ENCODE results near the gene KCNH8.

The KCNH8 gene

GRCh38 chr3:19347671-19348070 is 199.4 kb downstream of the KCNH8 start:
- Histone ChIP-seq H3K27ac (ENCODE audit: insufficient read depth, low read depth, low read length, poor library complexity, severe bottlenecking) (no peak overlapping the region), H3K4me3 (ENCODE audit: insufficient read depth, low read depth, low read length) (no peak overlapping the region), H3K4me1 (ENCODE audit: control insufficient read depth, insufficient read depth, low read length) (no peaks in the 10 kb centered on the region), H3K36me3 (ENCODE audit: control insufficient read depth, insufficient read depth, low read length) (no peaks in the 10 kb centered on the region), H3K9me3 (ENCODE audit: control insufficient read depth, low read length) (no peaks in the 10 kb centered on the region), H3K27me3 (ENCODE audit: control insufficient read depth, insufficient read depth, low read length, poor library complexity, severe bottlenecking) (no peaks in the 10 kb centered on the region)
- WGBS, 2 experiments = 82 to 85% methylated on average over 7 of the region's 7 CpGs

GRCh38 chr3:19348500-19348899 is 200.2 kb downstream of the KCNH8 start:
- H3K4me3 ChIP-seq (ENCODE audit: insufficient read depth, low read depth, low read length) = no peak overlapping the region
- H3K9me3 ChIP-seq (ENCODE audit: control insufficient read depth, low read length) = no peaks in the 10 kb centered on the region
- 69 to 70% methylated on average over 2 of the region's 2 CpGs for WGBS, 2 experiments
- H3K4me1 ChIP-seq (ENCODE audit: control insufficient read depth, insufficient read depth, low read length) = no peaks in the 10 kb centered on the region
- H3K27me3 ChIP-seq (ENCODE audit: control insufficient read depth, insufficient read depth, low read length, poor library complexity, severe bottlenecking) = no peaks in the 10 kb centered on the region
- H3K36me3 ChIP-seq (ENCODE audit: control insufficient read depth, insufficient read depth, low read length) = no peaks in the 10 kb centered on the region
- no peak overlapping the region for H3K27ac ChIP-seq (ENCODE audit: insufficient read depth, low read depth, low read length, poor library complexity, severe bottlenecking)

- no peaks in the 10 kb centered on the region for H3K9me3 ChIP-seq (ENCODE audit: control insufficient read depth, low read length)
- no peak overlapping the region for H3K4me3 ChIP-seq (ENCODE audit: insufficient read depth, low read depth, low read length)
- H3K4me1 ChIP-seq (ENCODE audit: control insufficient read depth, insufficient read depth, low read length) = no peaks in the 10 kb centered on the region
- WGBS, 2 experiments = 33 to 36% methylated on average over 3 of the region's 5 CpGs
- no peak overlapping the region for H3K27ac ChIP-seq (ENCODE audit: insufficient read depth, low read depth, low read length, poor library complexity, severe bottlenecking)
- H3K36me3 ChIP-seq (ENCODE audit: control insufficient read depth, insufficient read depth, low read length) = no peaks in the 10 kb centered on the region
- H3K27me3 ChIP-seq (ENCODE audit: control insufficient read depth, insufficient read depth, low read length, poor library complexity, severe bottlenecking) = no peaks in the 10 kb centered on the region
Measured at GRCh38 chr3:19348941-19349564, 200.7 kb downstream of the KCNH8 start.

GRCh38 chr3:19357947-19358346 is 209.6 kb downstream of the KCNH8 start:
- no peak overlapping the region for H3K27ac ChIP-seq (ENCODE audit: insufficient read depth, low read depth, low read length, poor library complexity, severe bottlenecking)
- no peaks in the 10 kb centered on the region for H3K27me3 ChIP-seq (ENCODE audit: control insufficient read depth, insufficient read depth, low read length, poor library complexity, severe bottlenecking)
- no peak overlapping the region for H3K4me3 ChIP-seq (ENCODE audit: insufficient read depth, low read depth, low read length)
- H3K9me3 ChIP-seq (ENCODE audit: control insufficient read depth, low read length) = no peaks in the 10 kb centered on the region
- no peaks in the 10 kb centered on the region for H3K4me1 ChIP-seq (ENCODE audit: control insufficient read depth, insufficient read depth, low read length)
- WGBS, 2 experiments = 84 to 88% methylated on average over 1 of the region's 1 CpG
- H3K36me3 ChIP-seq (ENCODE audit: control insufficient read depth, insufficient read depth, low read length) = no peaks in the 10 kb centered on the region

- H3K27ac ChIP-seq (ENCODE audit: insufficient read depth, low read depth, low read length, poor library complexity, severe bottlenecking) = no peak overlapping the region
- no peaks in the 10 kb centered on the region for H3K36me3 ChIP-seq (ENCODE audit: control insufficient read depth, insufficient read depth, low read length)
- H3K4me3 ChIP-seq (ENCODE audit: insufficient read depth, low read depth, low read length) = no peak overlapping the region
- H3K9me3 ChIP-seq (ENCODE audit: control insufficient read depth, low read length) = no peaks in the 10 kb centered on the region
- no peaks in the 10 kb centered on the region for H3K27me3 ChIP-seq (ENCODE audit: control insufficient read depth, insufficient read depth, low read length, poor library complexity, severe bottlenecking)
- 94 to 96% methylated on average over 1 of the region's 1 CpG for WGBS, 2 experiments
- H3K4me1 ChIP-seq (ENCODE audit: control insufficient read depth, insufficient read depth, low read length) = no peaks in the 10 kb centered on the region
Measured at GRCh38 chr3:19363071-19363470, 214.8 kb downstream of the KCNH8 start.

GRCh38 chr3:19364148-19364547 is 215.8 kb downstream of the KCNH8 start:
- no peak overlapping the region for H3K4me3 ChIP-seq (ENCODE audit: insufficient read depth, low read depth, low read length)
- H3K36me3 ChIP-seq (ENCODE audit: control insufficient read depth, insufficient read depth, low read length) = no peaks in the 10 kb centered on the region
- no peaks in the 10 kb centered on the region for H3K4me1 ChIP-seq (ENCODE audit: control insufficient read depth, insufficient read depth, low read length)
- no peaks in the 10 kb centered on the region for H3K9me3 ChIP-seq (ENCODE audit: control insufficient read depth, low read length)
- H3K27ac ChIP-seq (ENCODE audit: insufficient read depth, low read depth, low read length, poor library complexity, severe bottlenecking) = no peak overlapping the region
- WGBS, 2 experiments = 97 to 98% methylated on average over 6 to 8 of the region's 8 CpGs
- no peaks in the 10 kb centered on the region for H3K27me3 ChIP-seq (ENCODE audit: control insufficient read depth, insufficient read depth, low read length, poor library complexity, severe bottlenecking)

GRCh38 chr3:19365471-19365870 is 217.2 kb downstream of the KCNH8 start:
- H3K9me3 ChIP-seq (ENCODE audit: control insufficient read depth, low read length) = no peaks in the 10 kb centered on the region
- H3K4me3 ChIP-seq (ENCODE audit: insufficient read depth, low read depth, low read length) = no peak overlapping the region
- H3K27me3 ChIP-seq (ENCODE audit: control insufficient read depth, insufficient read depth, low read length, poor library complexity, severe bottlenecking) = no peaks in the 10 kb centered on the region
- H3K27ac ChIP-seq (ENCODE audit: insufficient read depth, low read depth, low read length, poor library complexity, severe bottlenecking) = no peak overlapping the region
- no peaks in the 10 kb centered on the region for H3K4me1 ChIP-seq (ENCODE audit: control insufficient read depth, insufficient read depth, low read length)
- no peaks in the 10 kb centered on the region for H3K36me3 ChIP-seq (ENCODE audit: control insufficient read depth, insufficient read depth, low read length)
- 95 to 100% methylated on average over 2 to 3 of the region's 6 CpGs for WGBS, 2 experiments

GRCh38 chr3:19384868-19385267 is 236.6 kb downstream of the KCNH8 start:
- no peaks in the 10 kb centered on the region for H3K9me3 ChIP-seq (ENCODE audit: control insufficient read depth, low read length)
- no peaks in the 10 kb centered on the region for H3K27me3 ChIP-seq (ENCODE audit: control insufficient read depth, insufficient read depth, low read length, poor library complexity, severe bottlenecking)
- H3K4me3 ChIP-seq (ENCODE audit: insufficient read depth, low read depth, low read length) = no peak overlapping the region
- 96 to 97% methylated on average over 3 of the region's 3 CpGs for whole genome bisulfite sequencing, 2 experiments
- no peak overlapping the region for H3K27ac ChIP-seq (ENCODE audit: insufficient read depth, low read depth, low read length, poor library complexity, severe bottlenecking)
- no peaks in the 10 kb centered on the region for H3K36me3 ChIP-seq (ENCODE audit: control insufficient read depth, insufficient read depth, low read length)
- no peaks in the 10 kb centered on the region for H3K4me1 ChIP-seq (ENCODE audit: control insufficient read depth, insufficient read depth, low read length)

- H3K9me3 ChIP-seq (ENCODE audit: control insufficient read depth, low read length) = no peaks in the 10 kb centered on the region
- no peaks in the 10 kb centered on the region for H3K27me3 ChIP-seq (ENCODE audit: control insufficient read depth, insufficient read depth, low read length, poor library complexity, severe bottlenecking)
- 100% methylated on average over 2 of the region's 3 CpGs; no CpG with 5 or more reads in 1 of the 2 experiments for WGBS, 2 experiments
- no peaks in the 10 kb centered on the region for H3K36me3 ChIP-seq (ENCODE audit: control insufficient read depth, insufficient read depth, low read length)
- no peak overlapping the region for H3K4me3 ChIP-seq (ENCODE audit: insufficient read depth, low read depth, low read length)
- H3K27ac ChIP-seq (ENCODE audit: insufficient read depth, low read depth, low read length, poor library complexity, severe bottlenecking) = no peak overlapping the region
- no peaks in the 10 kb centered on the region for H3K4me1 ChIP-seq (ENCODE audit: control insufficient read depth, insufficient read depth, low read length)
Measured at GRCh38 chr3:19392150-19392549, 243.8 kb downstream of the KCNH8 start.

- H3K4me3 ChIP-seq (ENCODE audit: insufficient read depth, low read depth, low read length) = no peak overlapping the region
- WGBS, 2 experiments = 94 to 99% methylated on average over 8 of the region's 8 CpGs
- no peaks in the 10 kb centered on the region for H3K36me3 ChIP-seq (ENCODE audit: control insufficient read depth, insufficient read depth, low read length)
- H3K27me3 ChIP-seq (ENCODE audit: control insufficient read depth, insufficient read depth, low read length, poor library complexity, severe bottlenecking) = no peaks in the 10 kb centered on the region
- no peak overlapping the region for H3K27ac ChIP-seq (ENCODE audit: insufficient read depth, low read depth, low read length, poor library complexity, severe bottlenecking)
- H3K9me3 ChIP-seq (ENCODE audit: control insufficient read depth, low read length) = no peaks in the 10 kb centered on the region
- H3K4me1 ChIP-seq (ENCODE audit: control insufficient read depth, insufficient read depth, low read length) = no peaks in the 10 kb centered on the region
Measured at GRCh38 chr3:19394946-19395345, 246.6 kb downstream of the KCNH8 start.

GRCh38 chr3:19396726-19397125 is 248.4 kb downstream of the KCNH8 start:
- Histone ChIP-seq H3K4me1 (ENCODE audit: control insufficient read depth, insufficient read depth, low read length) (no peaks in the 10 kb centered on the region), H3K27ac (ENCODE audit: insufficient read depth, low read depth, low read length, poor library complexity, severe bottlenecking) (no peak overlapping the region), H3K27me3 (ENCODE audit: control insufficient read depth, insufficient read depth, low read length, poor library complexity, severe bottlenecking) (no peaks in the 10 kb centered on the region), H3K4me3 (ENCODE audit: insufficient read depth, low read depth, low read length) (no peak overlapping the region), H3K9me3 (ENCODE audit: control insufficient read depth, low read length) (no peaks in the 10 kb centered on the region), H3K36me3 (ENCODE audit: control insufficient read depth, insufficient read depth, low read length) (no peaks in the 10 kb centered on the region)
- WGBS, 2 experiments = 87 to 94% methylated on average over 1 to 2 of the region's 2 CpGs

Measured in ectodermal cell (in vitro differentiated cells).